ENCODE results near the gene IL22RA1.

DNA sequence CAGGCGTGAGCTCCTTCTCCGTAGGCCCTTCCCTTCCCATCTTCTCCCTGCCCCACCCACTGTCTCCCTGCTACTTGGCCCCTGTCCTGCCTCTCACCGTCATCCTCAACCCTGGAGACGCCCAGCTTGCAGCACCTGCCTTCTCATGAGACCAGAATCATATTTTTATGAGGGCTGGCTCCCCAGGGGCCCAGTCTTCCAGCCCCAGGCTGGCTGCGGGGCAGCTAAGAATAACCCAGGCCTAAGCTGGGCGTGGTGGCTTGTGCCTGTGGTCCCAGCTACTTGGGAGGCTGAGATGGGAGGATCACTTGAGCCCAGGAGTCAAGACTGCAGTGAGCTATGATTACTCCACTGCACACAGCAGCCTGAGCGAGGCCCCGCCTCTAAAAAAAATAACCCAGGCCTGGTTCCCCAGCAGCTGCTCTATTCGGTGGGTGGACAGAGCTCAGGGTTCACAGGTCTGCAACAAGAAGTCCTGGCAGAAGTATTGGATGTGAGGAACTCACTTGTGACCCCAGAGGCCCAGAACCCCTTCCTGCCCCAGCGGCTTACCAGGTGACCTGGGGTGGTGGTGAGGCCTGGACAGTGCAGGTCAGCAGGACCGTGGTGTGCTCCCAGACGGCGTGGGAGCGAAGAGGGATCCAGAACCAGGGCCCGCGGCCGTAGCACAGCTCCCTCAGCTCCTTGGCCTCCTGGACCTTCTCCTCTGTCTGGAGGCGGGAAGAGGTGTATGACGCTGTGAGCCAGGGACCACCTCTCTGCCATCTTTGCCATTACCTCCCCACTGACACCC is 37.4 kb downstream of the IL22RA1 start:
- TF ChIP-seq EZH2phosphoT487 (conservative IDR thresholded peaks at IDR 0.05; ENCODE audit: low read length): no peak
- TF ChIP-seq, protein P1, sequence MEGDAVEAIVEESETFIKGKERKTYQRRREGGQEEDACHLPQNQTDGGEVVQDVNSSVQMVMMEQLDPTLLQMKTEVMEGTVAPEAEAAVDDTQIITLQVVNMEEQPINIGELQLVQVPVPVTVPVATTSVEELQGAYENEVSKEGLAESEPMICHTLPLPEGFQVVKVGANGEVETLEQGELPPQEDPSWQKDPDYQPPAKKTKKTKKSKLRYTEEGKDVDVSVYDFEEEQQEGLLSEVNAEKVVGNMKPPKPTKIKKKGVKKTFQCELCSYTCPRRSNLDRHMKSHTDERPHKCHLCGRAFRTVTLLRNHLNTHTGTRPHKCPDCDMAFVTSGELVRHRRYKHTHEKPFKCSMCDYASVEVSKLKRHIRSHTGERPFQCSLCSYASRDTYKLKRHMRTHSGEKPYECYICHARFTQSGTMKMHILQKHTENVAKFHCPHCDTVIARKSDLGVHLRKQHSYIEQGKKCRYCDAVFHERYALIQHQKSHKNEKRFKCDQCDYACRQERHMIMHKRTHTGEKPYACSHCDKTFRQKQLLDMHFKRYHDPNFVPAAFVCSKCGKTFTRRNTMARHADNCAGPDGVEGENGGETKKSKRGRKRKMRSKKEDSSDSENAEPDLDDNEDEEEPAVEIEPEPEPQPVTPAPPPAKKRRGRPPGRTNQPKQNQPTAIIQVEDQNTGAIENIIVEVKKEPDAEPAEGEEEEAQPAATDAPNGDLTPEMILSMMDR (IDR thresholded peaks at IDR 0.05; ENCODE audit: insufficient read depth, low read length, poor library complexity, severe bottlenecking): no peak
